ENCODE data around the gene NUMBL. TPM values are rescaled to one million over a fixed set of nuclear protein-coding genes. Genes with fewer than 3 reads are reported as not detected.

NUMBL gene
- total and polyA plus RNA-seq, 9 of the 15 experiments (the other 6 are each of a cell fraction or from before 2014, with no cell fraction given) = 0.39 to 38.6 (median 6.6) TPM

DNA sequence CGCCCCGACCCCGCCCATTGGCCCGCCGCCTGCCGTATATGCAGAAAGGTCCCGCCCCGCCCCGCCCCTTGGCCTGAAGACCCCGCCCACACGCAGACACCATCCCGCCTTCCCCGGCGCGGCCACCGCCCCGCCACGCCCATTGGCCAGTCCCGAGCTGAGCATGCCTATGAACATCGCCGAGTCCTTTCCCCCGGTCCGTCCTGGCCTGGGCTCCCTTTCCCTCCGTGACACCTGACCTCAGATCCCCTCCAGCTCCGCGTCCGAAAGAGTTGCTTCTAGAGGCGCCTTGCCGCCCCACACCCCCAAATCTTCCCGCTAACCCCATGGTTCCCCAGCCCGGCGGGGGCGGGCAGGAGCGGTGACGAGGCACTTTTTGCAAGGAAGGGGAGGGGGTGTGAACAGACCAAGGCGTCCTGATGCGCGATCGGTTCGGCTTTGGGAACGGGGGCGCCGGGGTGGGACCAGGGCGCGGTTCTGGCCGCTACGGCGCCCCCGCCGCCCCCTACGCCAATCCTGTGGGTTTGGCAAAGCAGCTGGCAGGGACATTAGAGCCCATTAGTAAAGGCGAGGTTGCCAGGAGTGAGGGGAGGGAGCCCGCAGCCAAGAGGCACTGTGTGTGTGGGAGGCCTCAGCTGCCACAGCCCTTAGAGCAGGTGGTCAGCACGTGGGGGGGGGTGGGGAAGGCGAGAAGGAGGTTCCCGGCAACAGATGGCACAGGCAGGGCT lies 406 bp upstream of the NUMBL start (continued):
- TF ChIP-seq, protein P1, sequence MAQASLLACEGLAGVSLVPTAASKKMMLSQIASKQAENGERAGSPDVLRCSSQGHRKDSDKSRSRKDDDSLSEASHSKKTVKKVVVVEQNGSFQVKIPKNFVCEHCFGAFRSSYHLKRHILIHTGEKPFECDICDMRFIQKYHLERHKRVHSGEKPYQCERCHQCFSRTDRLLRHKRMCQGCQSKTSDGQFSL (CRISPR knock-in tag; IDR thresholded peaks at IDR 0.05) = no peak; the same call in 1 of the 2 replicates
- TF ChIP-seq, protein P1 (tag; IDR thresholded peaks at IDR 0.05) = peak in 1 of 2 experiments; percentile 80; a peak in 2 of 4 replicates
- no peak for TF ChIP-seq CBX2 (IDR thresholded peaks at IDR 0.05; ENCODE audit: insufficient read depth, low read length, poor library complexity, severe bottlenecking)
- TF ChIP-seq ZNF407 (IDR thresholded peaks at IDR 0.05; ENCODE audit: low read depth) = no peak
- peak; percentile 98 for TF ChIP-seq EGR1 (conservative IDR thresholded peaks at IDR 0.05)
- 0 out of 4 replicates have a peak, but pooled peaks of 1 of the 2 experiments have one; percentile 11 for TF ChIP-seq UBTF (IDR thresholded peaks at IDR 0.05; ENCODE audit: borderline replicate concordance in 1 of 2, low read depth in 2 of 2, low read length in 2 of 2)
- 0 out of 2 replicates have a peak, but pooled peaks have one; percentile 38 for TF ChIP-seq FOXJ2 (tag; IDR thresholded peaks at IDR 0.05)
- TF ChIP-seq ZNF561 (CRISPR knock-in tag; conservative IDR thresholded peaks at IDR 0.05) = no peak
- TF ChIP-seq ATF2 (CRISPR knock-in tag; IDR thresholded peaks at IDR 0.05) = no peak
- TF ChIP-seq, protein P2, sequence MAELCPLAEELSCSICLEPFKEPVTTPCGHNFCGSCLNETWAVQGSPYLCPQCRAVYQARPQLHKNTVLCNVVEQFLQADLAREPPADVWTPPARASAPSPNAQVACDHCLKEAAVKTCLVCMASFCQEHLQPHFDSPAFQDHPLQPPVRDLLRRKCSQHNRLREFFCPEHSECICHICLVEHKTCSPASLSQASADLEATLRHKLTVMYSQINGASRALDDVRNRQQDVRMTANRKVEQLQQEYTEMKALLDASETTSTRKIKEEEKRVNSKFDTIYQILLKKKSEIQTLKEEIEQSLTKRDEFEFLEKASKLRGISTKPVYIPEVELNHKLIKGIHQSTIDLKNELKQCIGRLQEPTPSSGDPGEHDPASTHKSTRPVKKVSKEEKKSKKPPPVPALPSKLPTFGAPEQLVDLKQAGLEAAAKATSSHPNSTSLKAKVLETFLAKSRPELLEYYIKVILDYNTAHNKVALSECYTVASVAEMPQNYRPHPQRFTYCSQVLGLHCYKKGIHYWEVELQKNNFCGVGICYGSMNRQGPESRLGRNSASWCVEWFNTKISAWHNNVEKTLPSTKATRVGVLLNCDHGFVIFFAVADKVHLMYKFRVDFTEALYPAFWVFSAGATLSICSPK (IDR thresholded peaks at IDR 0.05; ENCODE audit: borderline replicate concordance) = no peak
- peak; percentile 84 for TF ChIP-seq DMBX1 (CRISPR knock-in tag; IDR thresholded peaks at IDR 0.05; ENCODE audit: borderline replicate concordance)

Measured in K562 (cell line).